ENCODE data around the gene MEI4.

MEI4 gene

DNA sequence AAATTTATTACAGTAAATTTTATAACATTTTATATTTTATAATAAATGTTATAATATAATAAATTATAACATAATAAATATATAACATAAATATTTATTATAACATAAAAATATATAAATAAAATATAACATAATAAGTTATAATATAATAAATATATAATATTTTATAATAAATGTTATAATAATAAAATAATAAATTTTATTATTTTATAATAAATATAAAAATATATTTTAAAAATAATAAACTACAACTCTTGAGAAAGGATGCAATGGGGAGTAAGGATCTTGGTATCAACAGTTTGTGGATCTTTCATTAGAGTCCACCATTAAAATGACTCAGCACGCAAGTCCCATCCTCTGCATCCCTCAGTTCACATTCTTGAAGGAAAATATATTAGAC lies 312.6 kb downstream of the MEI4 start:
- no peak for DNase-seq (ENCODE audit: low read depth)

DNA sequence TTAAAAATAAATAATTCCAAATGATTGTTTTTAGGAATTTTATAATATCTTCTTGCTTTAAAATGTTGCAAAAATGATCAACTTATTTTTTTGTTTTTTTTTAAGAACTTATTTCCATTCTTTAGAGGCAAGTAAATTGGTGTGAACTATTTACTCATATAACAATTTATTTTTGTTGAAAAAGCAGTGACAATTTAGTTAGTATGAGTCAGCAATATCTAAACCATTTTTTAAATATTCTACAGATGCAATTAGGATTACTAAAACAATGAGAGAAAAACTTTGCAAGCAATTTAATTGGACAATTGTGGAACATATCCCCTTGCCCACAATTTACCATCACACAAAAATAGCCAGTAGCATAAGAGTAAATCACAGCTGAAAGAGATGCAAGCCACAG lies 319.5 kb downstream of the MEI4 start:
- DNase-seq (ENCODE audit: low read depth) = no peak
